Large intestine (tissue), 3 donors: ENCODE results near the gene ABLIM2. TPM values are rescaled to one million over a fixed set of nuclear protein-coding genes. Genes with fewer than 3 reads are reported as not detected.

Experiments used
- DNase-seq, 2 donors: peaks; one replicate each; pipeline versions ENCODE4 v3.0.0 to v3.0.0-alpha.2; 2013
- H3K27ac ChIP-seq: one replicate; pipeline ENCODE4 v1.5.1; 2013; ENCODE audit warnings: low read length
- H3K27me3 ChIP-seq: 2 replicates; pipeline ENCODE4 v1.6.1; 2013; ENCODE audit warnings: low read length; ENCODE audit not compliant: control insufficient read depth, insufficient read depth
- H3K36me3 ChIP-seq: 2 replicates; pipeline ENCODE4 v1.6.1; 2013; ENCODE audit warnings: low read length; ENCODE audit not compliant: control insufficient read depth, insufficient read depth
- H3K4me1 ChIP-seq: one replicate; pipeline ENCODE4 v1.6.1; 2013; ENCODE audit warnings: low read length; ENCODE audit not compliant: control insufficient read depth, insufficient read depth
- H3K4me3 ChIP-seq: one replicate; pipeline ENCODE4 v1.5.1; 2013; ENCODE audit warnings: low read length
- H3K9me3 ChIP-seq: one replicate; pipeline ENCODE4 v1.6.1; 2013; ENCODE audit warnings: mild to moderate bottlenecking, low read depth, low read length, moderate library complexity; ENCODE audit not compliant: control insufficient read depth
- WGBS: methylation state at CpG from one replicate; pipeline ENCODE4 v1.1.5; 2013; ENCODE audit warnings: low lambda C conversion rate; ENCODE audit not compliant: insufficient coverage; 5-methylcytosine and 5-hydroxymethylcytosine counted together
- polyA plus RNA-seq: library from polyadenylated mRNA; unstranded; fragments of 120-200 nt; gene quantifications from one replicate; pipeline ENCODE4 v1.2.1, GENCODE V29; 2013

ABLIM2 gene
- polyA plus RNA-seq, 1 donor = 5.9 TPM

- Histone ChIP-seq H3K36me3 (no peaks in the 10 kb centered on the region), H3K4me1 (peaks cover 3% of the 10 kb centered on the region), H3K27ac (no peak overlapping the region), H3K27me3 (no peaks in the 10 kb centered on the region), H3K9me3 (peaks cover 6% of the 10 kb centered on the region), H3K4me3 (no peak overlapping the region)
- WGBS = 53% methylated on average over 2 of the region's 18 CpGs
- DNase-seq = no peak
Measured at GRCh38 chr4:8053688-8054449, 104.7 kb downstream of the ABLIM2 start.

- Histone ChIP-seq H3K27me3 (no peaks in the 10 kb centered on the region), H3K4me1 (peaks cover 3% of the 10 kb centered on the region), H3K27ac (no peak overlapping the region), H3K9me3 (peaks cover 6% of the 10 kb centered on the region), H3K4me3 (no peak overlapping the region), H3K36me3 (no peaks in the 10 kb centered on the region)
- DNase-seq = no peak
- WGBS = no CpG with 5 or more reads among the region's 9 CpGs
Measured at GRCh38 chr4:8052160-8052691, 106.4 kb downstream of the ABLIM2 start.

GRCh38 chr4:8051644-8052043 is 107.0 kb downstream of the ABLIM2 start:
- no peaks in the 10 kb centered on the region for H3K27me3 ChIP-seq
- peaks cover 3% of the 10 kb centered on the region for H3K4me1 ChIP-seq
- H3K27ac ChIP-seq = no peak overlapping the region
- WGBS = no CpG with 5 or more reads among the region's 7 CpGs
- no peak for DNase-seq
- H3K36me3 ChIP-seq = no peaks in the 10 kb centered on the region
- no peak overlapping the region for H3K4me3 ChIP-seq
- H3K9me3 ChIP-seq = peaks cover 6% of the 10 kb centered on the region

GRCh38 chr4:8050555-8051206 is 107.9 kb downstream of the ABLIM2 start:
- H3K4me1 ChIP-seq = peaks cover 3% of the 10 kb centered on the region
- peak; percentile 38 to 59 for DNase-seq
- no peak overlapping the region for H3K27ac ChIP-seq
- peaks cover 3% of the 10 kb centered on the region for H3K27me3 ChIP-seq
- WGBS = no CpG with 5 or more reads among the region's 28 CpGs
- H3K9me3 ChIP-seq = peaks cover 6% of the 10 kb centered on the region
- no peak overlapping the region for H3K4me3 ChIP-seq
- H3K36me3 ChIP-seq = no peaks in the 10 kb centered on the region

- no CpG with 5 or more reads among the region's 4 CpGs for WGBS
- H3K4me1 ChIP-seq = peaks cover 3% of the 10 kb centered on the region
- no peak overlapping the region for H3K4me3 ChIP-seq
- no peaks in the 10 kb centered on the region for H3K36me3 ChIP-seq
- peaks cover 4% of the 10 kb centered on the region for H3K27me3 ChIP-seq
- no peak overlapping the region for H3K27ac ChIP-seq
- no peak for DNase-seq
- peaks cover 4% of the 10 kb centered on the region for H3K9me3 ChIP-seq
Measured at GRCh38 chr4:8050180-8050554, 108.4 kb downstream of the ABLIM2 start.

GRCh38 chr4:8048856-8049676 is 109.5 kb downstream of the ABLIM2 start:
- Histone ChIP-seq H3K4me3 (no peak overlapping the region), H3K4me1 (peaks cover 3% of the 10 kb centered on the region), H3K27me3 (peaks cover 8% of the 10 kb centered on the region), H3K9me3 (no peaks in the 10 kb centered on the region), H3K27ac (no peak overlapping the region), H3K36me3 (no peaks in the 10 kb centered on the region)
- WGBS = no CpG with 5 or more reads among the region's 18 CpGs
- DNase-seq = no peak

GRCh38 chr4:8047837-8048678 is 110.6 kb downstream of the ABLIM2 start:
- no peak overlapping the region for H3K4me3 ChIP-seq
- DNase-seq = no peak
- no peaks in the 10 kb centered on the region for H3K9me3 ChIP-seq
- no peaks in the 10 kb centered on the region for H3K36me3 ChIP-seq
- H3K27ac ChIP-seq = no peak overlapping the region
- peaks cover 3% of the 10 kb centered on the region for H3K4me1 ChIP-seq
- peaks cover 12% of the 10 kb centered on the region for H3K27me3 ChIP-seq
- no CpG with 5 or more reads among the region's 21 CpGs for WGBS

GRCh38 chr4:8046925-8047541 is 111.6 kb downstream of the ABLIM2 start:
- Histone ChIP-seq H3K4me3 (no peak overlapping the region), H3K9me3 (no peaks in the 10 kb centered on the region), H3K27me3 (peaks cover 12% of the 10 kb centered on the region), H3K27ac (no peak overlapping the region), H3K4me1 (peaks cover 3% of the 10 kb centered on the region), H3K36me3 (no peaks in the 10 kb centered on the region)
- WGBS = no CpG with 5 or more reads among the region's 20 CpGs
- DNase-seq = no peak

- H3K27ac ChIP-seq = no peak overlapping the region
- H3K4me1 ChIP-seq = peaks cover 2% of the 10 kb centered on the region
- H3K27me3 ChIP-seq = peaks cover 12% of the 10 kb centered on the region
- no peak overlapping the region for H3K4me3 ChIP-seq
- no peaks in the 10 kb centered on the region for H3K9me3 ChIP-seq
- no peak for DNase-seq
- WGBS = no CpG with 5 or more reads among the region's 7 CpGs
- H3K36me3 ChIP-seq = no peaks in the 10 kb centered on the region
Measured at GRCh38 chr4:8045909-8046308, 112.7 kb downstream of the ABLIM2 start.
